ENCODE results near the gene MXRA8.
"Not testable (repeated sequence)": the region's sequence is repeated elsewhere in the genome, so short reads cannot be mapped to it uniquely, and the experiment has no call there.

MXRA8 gene

DNA sequence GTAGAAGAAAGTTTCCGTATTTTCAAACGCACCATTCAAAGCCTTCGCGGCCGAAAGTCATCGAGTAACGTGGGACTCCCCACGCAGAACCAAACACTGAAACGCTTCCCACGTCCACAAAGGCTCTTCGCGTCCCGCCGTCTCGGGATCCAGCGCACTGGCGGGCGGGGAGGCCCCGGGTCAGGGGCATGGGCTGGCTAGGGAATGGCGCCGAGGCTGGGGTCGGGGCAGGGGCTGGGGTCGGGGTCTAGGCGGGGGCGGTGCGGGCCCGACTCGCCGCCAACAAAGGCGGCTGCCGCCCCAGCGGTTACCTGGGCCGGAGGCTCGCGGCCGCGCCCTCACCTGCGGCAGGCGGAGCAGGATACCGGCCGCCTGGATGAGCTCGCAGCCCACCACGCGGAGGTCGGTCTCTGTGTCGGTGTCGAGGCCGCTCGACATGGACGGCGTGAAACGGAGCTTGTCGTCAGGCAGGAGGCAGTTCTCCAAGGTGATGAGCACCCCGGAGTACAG, 40.4 kb upstream of the MXRA8 start:
- Mint-ChIP-seq H3K27me3 (no peaks in the 10 kb centered on the region), H3K27ac (peak overlapping the region; percentile 93), H3K36me3 (ENCODE audit: low read depth) (peaks cover 75% of the 10 kb centered on the region), H3K4me1 (ENCODE audit: low read depth) (peaks cover 58% of the 10 kb centered on the region), H3K4me3 (peak overlapping the region; percentile 95), H3K9me3 (no peaks in the 10 kb centered on the region)

DNA sequence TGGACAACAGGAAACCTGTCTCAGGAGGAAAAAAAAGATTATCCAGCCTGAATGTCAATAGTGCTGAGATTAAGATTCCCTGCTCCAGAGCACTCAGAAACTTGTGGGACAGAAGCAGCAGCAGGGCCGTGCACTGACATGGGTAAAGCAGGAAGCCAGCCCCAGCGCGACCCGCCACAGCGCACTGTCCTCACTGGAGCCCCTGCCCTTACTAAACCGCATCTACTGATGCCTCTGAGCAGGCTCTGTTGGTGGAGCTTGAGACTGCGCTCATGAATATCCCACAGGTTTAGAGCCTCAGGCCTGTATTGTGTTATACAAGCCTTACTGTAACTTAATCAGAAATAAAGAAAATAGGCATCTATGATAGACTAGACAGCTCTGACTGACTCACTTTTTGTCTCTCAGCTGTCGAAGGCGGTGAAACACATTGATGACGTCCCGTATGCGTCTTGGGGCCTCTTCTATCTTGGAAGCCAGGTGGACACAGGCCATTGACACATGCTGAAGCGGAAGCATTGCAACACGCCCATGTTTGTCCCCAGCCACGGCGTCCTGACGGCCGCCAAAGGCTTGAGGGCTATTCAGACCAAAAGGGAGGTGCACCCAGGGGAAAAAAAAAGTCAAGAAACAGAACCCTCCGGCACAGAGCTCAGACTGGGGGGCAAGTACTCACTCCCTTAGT, 39.6 kb upstream of the MXRA8 start:
- peaks cover 59% of the 10 kb centered on the region for H3K4me1 Mint-ChIP-seq (ENCODE audit: low read depth)
- H3K9me3 Mint-ChIP-seq = no peaks in the 10 kb centered on the region
- H3K36me3 Mint-ChIP-seq (ENCODE audit: low read depth) = peaks cover 76% of the 10 kb centered on the region
- no peaks in the 10 kb centered on the region for H3K27me3 Mint-ChIP-seq
- H3K27ac Mint-ChIP-seq = peak overlapping the region; percentile 93
- peak overlapping the region; percentile 95 for H3K4me3 Mint-ChIP-seq

DNA sequence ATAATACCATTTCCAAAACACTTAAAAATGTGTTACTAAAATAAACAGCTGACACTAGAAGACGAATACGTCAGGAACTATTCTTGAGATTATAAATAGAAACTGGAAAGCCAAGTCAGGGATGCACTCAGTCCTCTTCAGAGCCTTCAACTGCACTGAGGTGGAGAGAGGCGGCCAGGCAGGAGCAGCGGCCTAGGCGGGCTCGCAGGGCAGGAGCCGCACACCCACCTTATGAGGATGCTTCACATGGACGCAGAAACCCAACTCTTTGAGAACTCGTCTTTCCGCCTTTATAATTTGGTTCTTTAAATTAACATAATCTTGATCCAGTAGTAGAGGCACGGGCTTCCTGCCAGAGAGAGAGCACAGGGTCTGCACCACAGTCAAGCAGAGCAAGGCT, 36.8 kb upstream of the MXRA8 start:
- no peak overlapping the region for H3K27ac Mint-ChIP-seq
- no peaks in the 10 kb centered on the region for H3K27me3 Mint-ChIP-seq
- no peaks in the 10 kb centered on the region for H3K9me3 Mint-ChIP-seq
- H3K4me1 Mint-ChIP-seq (ENCODE audit: low read depth) = peaks cover 38% of the 10 kb centered on the region
- H3K4me3 Mint-ChIP-seq = no peak overlapping the region
- peaks cover 76% of the 10 kb centered on the region for H3K36me3 Mint-ChIP-seq (ENCODE audit: low read depth)

DNA sequence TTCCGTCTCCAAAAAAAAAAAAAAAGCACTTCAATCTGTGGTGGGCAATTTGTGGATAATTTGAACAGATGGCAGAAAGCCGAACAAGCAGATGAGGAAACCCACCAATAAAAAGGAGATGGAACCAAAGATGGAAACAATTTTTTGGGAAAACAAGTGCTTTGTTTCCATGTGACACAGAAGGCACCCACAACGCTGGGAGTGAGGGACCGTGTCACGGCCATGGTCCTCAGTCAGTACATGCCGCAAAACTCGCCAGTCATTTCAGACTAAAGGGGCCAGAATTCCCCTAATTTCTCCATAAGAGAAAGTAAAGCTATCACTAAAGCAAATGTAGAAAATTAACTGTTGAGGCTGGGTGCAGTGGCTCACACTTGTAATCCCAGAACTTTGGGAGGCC, 35.8 kb upstream of the MXRA8 start:
- Mint-ChIP-seq H3K27ac (no peak overlapping the region), H3K4me3 (no peak overlapping the region), H3K36me3 (ENCODE audit: low read depth) (peaks cover 80% of the 10 kb centered on the region), H3K9me3 (no peaks in the 10 kb centered on the region), H3K4me1 (ENCODE audit: low read depth) (peaks cover 35% of the 10 kb centered on the region), H3K27me3 (no peaks in the 10 kb centered on the region)

DNA sequence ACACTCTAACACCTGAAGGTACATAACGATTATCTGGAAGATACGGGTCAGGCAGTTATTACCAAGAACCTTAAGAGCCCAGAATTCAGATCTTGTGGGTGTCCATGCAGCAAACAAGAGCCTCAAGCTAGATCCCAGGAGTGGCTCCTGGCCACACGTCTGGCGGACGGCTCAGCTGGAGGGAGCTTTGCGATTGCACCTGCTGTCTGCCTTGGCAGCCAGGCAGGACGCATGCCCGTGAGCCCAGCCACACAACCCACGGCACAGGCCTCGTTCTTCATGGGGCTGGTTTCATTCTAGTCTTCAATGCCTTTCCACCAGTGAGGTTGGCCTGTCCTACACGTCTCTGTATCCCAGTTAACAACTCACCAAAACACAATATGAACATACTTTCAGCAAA, 35.1 kb upstream of the MXRA8 start:
- H3K36me3 Mint-ChIP-seq (ENCODE audit: low read depth) = peaks cover 84% of the 10 kb centered on the region
- H3K9me3 Mint-ChIP-seq = no peaks in the 10 kb centered on the region
- no peaks in the 10 kb centered on the region for H3K27me3 Mint-ChIP-seq
- H3K27ac Mint-ChIP-seq = no peak overlapping the region
- H3K4me1 Mint-ChIP-seq (ENCODE audit: low read depth) = peaks cover 35% of the 10 kb centered on the region
- H3K4me3 Mint-ChIP-seq = no peak overlapping the region

DNA sequence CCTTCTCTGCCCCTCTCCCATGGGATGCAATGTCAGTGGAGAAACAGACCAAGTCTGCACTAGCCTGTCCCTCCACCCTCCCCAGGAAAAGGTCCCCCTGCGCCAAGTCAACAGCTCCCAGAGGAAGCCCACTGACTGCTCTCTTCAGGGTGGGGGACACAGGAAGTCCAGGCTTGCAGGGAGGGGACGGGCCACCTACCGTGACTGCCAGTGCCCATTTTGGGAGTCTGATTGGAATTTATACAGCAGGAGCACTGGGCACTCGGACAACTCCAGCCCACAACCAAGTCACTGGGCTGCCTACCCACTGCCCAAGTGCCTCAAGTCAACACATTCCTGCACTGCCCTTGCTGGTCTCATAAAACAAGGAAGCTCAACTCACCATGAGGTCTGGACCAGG, 34.7 kb upstream of the MXRA8 start:
- Mint-ChIP-seq H3K4me1 (ENCODE audit: low read depth) (peaks cover 32% of the 10 kb centered on the region), H3K9me3 (no peaks in the 10 kb centered on the region), H3K36me3 (ENCODE audit: low read depth) (peaks cover 84% of the 10 kb centered on the region), H3K27ac (no peak overlapping the region), H3K27me3 (no peaks in the 10 kb centered on the region), H3K4me3 (no peak overlapping the region)

DNA sequence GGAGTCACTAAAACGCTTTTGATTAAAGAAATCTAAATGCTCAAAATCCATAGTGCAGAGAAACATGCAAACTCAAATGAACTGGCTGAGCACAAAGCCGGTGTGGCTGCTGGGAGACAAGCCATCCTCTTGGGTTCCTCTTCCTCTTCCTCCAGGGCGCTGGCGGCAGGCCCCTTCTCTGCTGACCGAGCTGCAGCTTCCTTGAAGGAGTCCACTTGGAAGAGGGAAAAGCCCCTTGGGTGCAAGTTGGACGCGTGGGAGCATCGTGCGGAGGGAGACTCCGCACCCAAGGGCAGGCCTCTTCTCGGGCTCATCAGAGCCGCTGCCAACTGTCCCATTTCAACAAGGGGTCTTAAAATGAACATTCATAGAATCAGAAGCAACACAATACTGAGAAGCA, 32.9 kb upstream of the MXRA8 start:
- Mint-ChIP-seq H3K36me3 (ENCODE audit: low read depth) (peaks cover 90% of the 10 kb centered on the region), H3K4me3 (no peak overlapping the region), H3K27ac (no peak overlapping the region), H3K9me3 (no peaks in the 10 kb centered on the region), H3K4me1 (ENCODE audit: low read depth) (peaks cover 22% of the 10 kb centered on the region), H3K27me3 (no peaks in the 10 kb centered on the region)

DNA sequence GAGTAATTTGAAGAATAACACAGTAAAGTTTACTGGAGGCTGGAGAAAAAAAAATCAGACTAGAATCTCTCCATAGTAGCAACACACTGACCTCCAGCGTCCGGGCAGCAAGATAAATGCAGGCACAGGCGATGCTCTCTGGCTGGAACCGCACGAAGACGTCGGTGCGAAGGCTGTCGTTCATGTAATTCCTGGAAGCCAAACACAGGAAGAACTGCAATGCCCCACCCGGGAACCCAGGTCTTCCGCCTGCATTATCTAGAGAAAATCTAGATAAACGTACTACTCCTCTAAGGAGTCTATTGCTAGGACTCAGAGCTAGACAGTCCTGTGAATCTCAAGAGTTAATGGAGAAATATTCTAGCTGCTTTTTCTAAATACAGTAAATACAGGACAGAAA, 32.3 kb upstream of the MXRA8 start:
- peaks cover 20% of the 10 kb centered on the region for H3K4me1 Mint-ChIP-seq (ENCODE audit: low read depth)
- H3K9me3 Mint-ChIP-seq = no peaks in the 10 kb centered on the region
- no peak overlapping the region for H3K4me3 Mint-ChIP-seq
- H3K27ac Mint-ChIP-seq = no peak overlapping the region
- peaks cover 92% of the 10 kb centered on the region for H3K36me3 Mint-ChIP-seq (ENCODE audit: low read depth)
- H3K27me3 Mint-ChIP-seq = no peaks in the 10 kb centered on the region

DNA sequence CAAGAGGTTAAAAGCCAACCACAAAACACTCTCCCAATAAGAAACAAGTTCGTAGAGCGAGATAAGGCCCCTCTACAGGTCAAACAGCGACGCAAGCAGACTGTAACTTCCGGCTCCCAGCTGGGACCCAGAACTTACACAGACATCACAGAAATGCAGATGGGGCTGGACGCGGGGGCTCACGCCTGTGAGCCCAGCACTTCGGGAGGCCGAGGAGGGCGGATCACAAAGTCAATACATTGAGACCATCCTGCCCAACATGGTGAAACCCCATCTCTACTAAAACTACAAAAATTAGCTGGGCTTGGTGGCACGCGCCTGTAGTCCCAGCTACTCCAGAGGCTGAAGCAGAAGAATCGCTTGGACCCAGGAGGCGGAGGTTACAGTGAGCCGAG, 29.7 kb upstream of the MXRA8 start:
- Mint-ChIP-seq H3K36me3 (ENCODE audit: low read depth) (peaks cover 72% of the 10 kb centered on the region), H3K27me3 (no peaks in the 10 kb centered on the region), H3K27ac (no peak overlapping the region), H3K4me1 (ENCODE audit: low read depth) (peaks cover 4% of the 10 kb centered on the region), H3K9me3 (no peaks in the 10 kb centered on the region), H3K4me3 (no peak overlapping the region)

DNA sequence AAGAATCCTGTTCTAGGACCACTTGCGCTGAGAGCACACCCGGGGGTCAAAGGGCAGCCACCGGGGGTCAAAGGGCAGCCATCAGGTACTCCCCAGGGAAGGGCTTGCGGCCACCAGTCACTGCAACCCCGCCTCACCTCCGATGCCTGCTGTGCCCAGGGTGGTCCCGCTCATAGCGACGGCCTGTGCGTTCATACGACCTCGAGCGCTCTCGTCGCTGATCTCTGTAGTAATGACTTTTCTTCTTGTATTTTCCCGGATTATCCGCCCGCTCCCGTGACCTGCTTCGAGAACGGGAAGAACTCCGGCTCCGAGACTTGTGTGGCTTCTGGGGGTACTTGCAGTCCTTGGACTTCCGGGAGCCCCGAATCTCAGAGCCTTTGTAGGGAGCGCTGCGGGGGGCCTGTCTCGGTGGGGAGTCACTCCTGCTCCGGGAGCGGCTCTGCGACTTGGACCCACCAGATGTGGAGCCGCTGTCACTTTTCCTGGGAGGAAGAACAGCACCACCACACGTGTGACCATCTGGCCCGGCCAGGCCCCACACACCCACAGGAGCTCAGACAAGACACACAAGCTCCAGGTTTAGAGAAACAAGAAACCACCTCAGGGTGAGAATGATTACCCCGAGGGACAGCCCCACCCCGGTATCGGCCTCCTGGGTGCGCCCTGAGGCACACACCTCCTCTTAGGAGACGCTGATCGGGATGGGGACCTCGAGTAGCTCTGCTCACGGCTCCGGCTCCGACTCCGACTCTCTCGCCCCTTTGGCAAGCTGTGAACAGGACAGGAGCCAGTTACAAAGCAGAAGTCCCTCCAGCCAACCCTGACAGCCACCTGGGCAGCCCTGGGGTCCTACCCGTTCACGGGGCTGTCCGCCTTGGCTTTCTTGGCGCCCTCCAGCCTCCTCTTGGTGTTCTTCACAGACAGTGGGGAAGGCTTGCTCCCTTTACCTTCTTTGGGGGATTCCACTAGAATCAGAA, 29.0 kb upstream of the MXRA8 start:
- no peaks in the 10 kb centered on the region for H3K9me3 Mint-ChIP-seq
- no peak overlapping the region for H3K27ac Mint-ChIP-seq
- no peaks in the 10 kb centered on the region for H3K4me1 Mint-ChIP-seq (ENCODE audit: low read depth)
- H3K36me3 Mint-ChIP-seq (ENCODE audit: low read depth) = peaks cover 65% of the 10 kb centered on the region
- no peaks in the 10 kb centered on the region for H3K27me3 Mint-ChIP-seq
- no peak overlapping the region for H3K4me3 Mint-ChIP-seq

DNA sequence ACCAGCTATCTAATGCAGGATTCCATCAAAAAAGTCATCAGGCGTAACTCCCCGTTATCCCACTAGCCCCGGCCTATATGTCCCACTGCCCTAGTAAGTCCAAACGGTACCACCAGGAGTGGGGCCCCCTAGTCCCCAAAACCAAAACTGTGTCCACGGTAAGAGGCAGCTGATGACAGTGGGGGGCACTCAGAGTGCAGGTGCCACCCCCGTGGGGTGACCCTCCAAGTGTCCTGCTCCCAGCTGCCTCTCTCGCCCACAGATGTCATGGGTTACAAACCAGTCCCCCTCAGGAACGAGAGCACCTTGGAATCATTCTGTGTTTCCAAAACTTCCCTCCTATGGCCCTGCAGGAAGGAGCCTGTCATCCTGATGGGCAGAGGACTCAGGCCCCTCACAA, 27.6 kb upstream of the MXRA8 start:
- Mint-ChIP-seq H3K9me3 (no peaks in the 10 kb centered on the region), H3K4me1 (ENCODE audit: low read depth) (no peaks in the 10 kb centered on the region), H3K4me3 (no peak overlapping the region), H3K27me3 (no peaks in the 10 kb centered on the region), H3K36me3 (ENCODE audit: low read depth) (peaks cover 51% of the 10 kb centered on the region), H3K27ac (no peak overlapping the region)

DNA sequence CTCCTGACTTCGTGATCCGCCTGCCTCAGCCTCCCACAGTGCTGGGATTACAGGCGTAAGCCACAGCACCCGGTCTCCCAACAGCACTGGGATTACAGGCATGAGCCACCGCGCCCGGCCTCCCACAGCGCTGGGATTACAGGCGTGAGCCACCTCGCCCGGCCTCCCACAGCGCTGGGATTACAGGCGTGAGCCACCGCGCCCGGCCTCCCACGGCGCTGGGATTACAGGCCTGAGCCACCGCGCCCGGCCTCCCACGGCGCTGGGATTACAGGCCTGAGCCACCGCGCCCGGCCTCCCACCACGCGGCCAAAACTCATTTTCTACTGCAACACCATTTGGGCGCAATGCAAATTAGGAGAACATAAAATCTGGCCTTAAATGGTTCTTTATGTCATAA, 27.0 kb upstream of the MXRA8 start:
- H3K4me1 Mint-ChIP-seq (ENCODE audit: low read depth); H3K4me3 Mint-ChIP-seq; H3K27ac Mint-ChIP-seq; H3K27me3 Mint-ChIP-seq; H3K9me3 Mint-ChIP-seq: not testable (repeated sequence)
- peaks cover 45% of the 10 kb centered on the region for H3K36me3 Mint-ChIP-seq (ENCODE audit: low read depth)

DNA sequence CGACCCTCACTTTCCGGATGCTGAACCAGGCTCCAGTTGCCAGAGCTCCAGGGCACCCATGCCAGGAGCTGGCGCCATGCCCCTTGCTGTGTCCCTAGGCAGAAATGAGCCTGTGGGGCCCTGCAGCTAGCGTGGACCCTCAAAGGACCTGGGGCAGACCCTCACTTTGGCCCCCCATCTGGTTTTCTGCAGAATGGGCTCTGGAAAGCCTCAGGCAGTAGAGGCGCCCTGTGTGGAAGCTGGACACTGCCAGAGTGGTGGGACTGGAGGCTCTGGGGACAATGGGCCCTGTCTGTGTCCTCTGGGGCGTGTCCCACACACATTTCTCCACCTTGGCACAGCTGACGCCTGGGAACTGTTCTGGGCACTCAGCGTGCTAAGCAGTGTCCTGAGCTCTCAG, 22.9 kb upstream of the MXRA8 start:
- no peak overlapping the region for H3K4me3 Mint-ChIP-seq
- H3K27me3 Mint-ChIP-seq = no peaks in the 10 kb centered on the region
- H3K36me3 Mint-ChIP-seq (ENCODE audit: low read depth) = peaks cover 13% of the 10 kb centered on the region
- peaks cover 3% of the 10 kb centered on the region for H3K4me1 Mint-ChIP-seq (ENCODE audit: low read depth)
- no peaks in the 10 kb centered on the region for H3K9me3 Mint-ChIP-seq
- H3K27ac Mint-ChIP-seq = no peak overlapping the region

DNA sequence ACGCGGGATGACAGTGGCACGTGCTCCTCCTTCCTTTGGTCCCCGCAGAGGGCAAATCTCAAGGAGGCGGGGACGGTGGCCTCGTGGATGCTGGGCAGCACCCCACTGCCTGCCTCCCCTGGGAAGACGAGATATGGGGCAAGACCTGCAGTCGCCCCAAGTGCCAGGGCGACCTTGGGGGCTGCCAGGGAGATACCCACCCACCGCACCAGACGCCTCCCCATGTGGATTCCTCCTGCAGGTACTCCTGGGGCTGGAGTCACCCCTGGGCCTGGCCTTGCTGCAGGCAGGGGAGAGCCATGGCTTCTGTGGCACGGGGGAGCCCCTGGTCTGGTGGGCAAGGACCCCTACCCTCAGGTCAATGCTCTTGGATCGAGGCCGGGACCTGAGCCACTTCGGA, 22.5 kb upstream of the MXRA8 start:
- Mint-ChIP-seq H3K4me3 (no peak overlapping the region), H3K36me3 (ENCODE audit: low read depth) (peaks cover 9% of the 10 kb centered on the region), H3K27ac (no peak overlapping the region), H3K9me3 (no peaks in the 10 kb centered on the region), H3K27me3 (no peaks in the 10 kb centered on the region), H3K4me1 (ENCODE audit: low read depth) (peaks cover 3% of the 10 kb centered on the region)

DNA sequence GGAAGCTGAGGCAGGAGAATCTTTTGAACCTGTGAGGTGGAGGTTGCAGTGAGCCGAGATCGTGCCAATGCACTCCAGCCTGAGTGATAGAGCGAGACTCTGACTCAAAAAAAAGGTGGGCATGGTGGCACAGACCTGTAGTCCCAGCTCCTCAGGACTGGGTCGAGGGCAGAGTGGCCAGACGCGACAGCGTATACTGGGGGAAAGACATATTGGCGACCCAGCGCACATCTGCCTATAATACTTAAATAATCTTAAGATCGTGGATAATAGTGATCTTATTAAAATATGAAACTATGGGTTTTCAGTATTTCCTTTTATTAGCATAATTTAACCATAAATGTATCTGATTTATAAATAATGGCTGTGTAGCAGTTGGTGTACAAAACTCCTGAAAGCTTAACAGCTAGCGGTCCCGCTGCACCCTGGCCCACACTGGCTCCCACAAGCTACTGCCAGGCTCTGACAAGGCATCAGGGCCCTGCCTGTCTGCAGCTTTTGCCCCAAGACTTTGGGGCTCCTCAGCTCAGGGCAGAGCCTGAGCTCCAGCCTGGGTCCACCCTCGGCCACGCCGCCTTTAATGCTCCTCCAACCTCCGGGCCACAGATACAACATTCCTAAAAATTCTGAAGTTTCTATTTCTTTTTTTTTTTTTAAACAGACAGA, 19.3 kb upstream of the MXRA8 start:
- Mint-ChIP-seq H3K4me3 (no peak overlapping the region), H3K27ac (no peak overlapping the region), H3K4me1 (ENCODE audit: low read depth) (peaks cover 15% of the 10 kb centered on the region), H3K9me3 (no peaks in the 10 kb centered on the region), H3K36me3 (ENCODE audit: low read depth) (peaks cover 13% of the 10 kb centered on the region), H3K27me3 (no peaks in the 10 kb centered on the region)
